CD4-positive, alpha-beta T cell (primary cell): ENCODE results near the gene NOL12. TPM values are rescaled to one million over a fixed set of nuclear protein-coding genes. Genes with fewer than 3 reads are reported as not detected.

Source experiments
- ATAC-seq: fragments of 200-7000 bp; cut with Tn5 transposase; one replicate; pipeline ENCODE4 v1.10.0; 2022; ENCODE audit warnings: mild to moderate bottlenecking; ENCODE audit not compliant: poor library complexity
- CTCF ChIA-PET: fragments of 350-600 bp; sonication (Branson Sonifier 250); formaldehyde crosslinking; loops from one replicate; lab custom pipeline; 2021; ENCODE audit warnings: antibody characterized with exemption, inconsistent platforms; lab: Charles Lee
- POLR2A ChIA-PET: fragments of 350-600 bp; sonication (Branson Sonifier 250); formaldehyde crosslinking; loops from one replicate; lab custom pipeline; 2021; ENCODE audit warnings: antibody characterized with exemption, inconsistent platforms; lab: Charles Lee
- DNase-seq, 14 experiments: peaks; one replicate each; pipeline ENCODE4 v3.0.0-alpha.2; 2013 to 2020; ENCODE audit warnings: mixed read lengths in 2 of 14
- H3K27ac ChIP-seq, 2 donors: one replicate each; pipeline versions ENCODE4 v1.5.1 to v1.7.0; 2013; ENCODE audit warnings: low read length in 2 of 2, low read depth in 1 of 2, mild to moderate bottlenecking in 1 of 2
- H3K27me3 ChIP-seq, 2 experiments: 1 replicate in 1 of 2; 2 replicates in 1 of 2; pipeline versions ENCODE4 v1.6.1 to v1.7.0; 2013; ENCODE audit warnings: low read length in 2 of 2, control low read depth in 1 of 2, mild to moderate bottlenecking in 1 of 2, moderate library complexity in 1 of 2; ENCODE audit not compliant: insufficient read depth in 2 of 2, control insufficient read depth in 1 of 2
- H3K36me3 ChIP-seq: one replicate; pipeline ENCODE4 v1.6.1; 2013; ENCODE audit warnings: low read length, control low read depth; ENCODE audit not compliant: insufficient read depth
- H3K4me1 ChIP-seq: one replicate; pipeline ENCODE4 v1.6.1; 2013; ENCODE audit warnings: low read length, control low read depth; ENCODE audit not compliant: insufficient read depth
- H3K4me3 ChIP-seq: one replicate; pipeline ENCODE4 v1.5.1; 2013; ENCODE audit warnings: mild to moderate bottlenecking, low read length, moderate library complexity
- H3K9me3 ChIP-seq, 2 experiments: 1 replicate in 1 of 2; 2 replicates in 1 of 2; pipeline versions ENCODE4 v1.6.1 to v1.7.0; 2013; ENCODE audit warnings: low read length in 2 of 2, mild to moderate bottlenecking in 2 of 2, control low read depth in 1 of 2, moderate library complexity in 1 of 2; ENCODE audit not compliant: control insufficient read depth in 1 of 2, insufficient read depth in 1 of 2
- H3K27ac Mint-ChIP-seq: one replicate; pipeline ENCODE4 v1.8.0; 2020; ENCODE audit warnings: mixed read lengths
- H3K27me3 Mint-ChIP-seq: one replicate; pipeline ENCODE4 v1.8.0; 2021; ENCODE audit warnings: mixed read lengths
- H3K36me3 Mint-ChIP-seq: one replicate; pipeline ENCODE4 v1.8.0; 2021; ENCODE audit warnings: low read depth, mixed read lengths
- H3K4me1 Mint-ChIP-seq: one replicate; pipeline ENCODE4 v1.8.0; 2021; ENCODE audit warnings: low read depth, mixed read lengths
- H3K4me3 Mint-ChIP-seq: one replicate; pipeline ENCODE4 v1.8.0; 2020; ENCODE audit warnings: mild to moderate bottlenecking, mixed read lengths
- H3K9me3 Mint-ChIP-seq: one replicate; pipeline ENCODE4 v1.8.0; 2020; ENCODE audit warnings: mixed read lengths
- CTCF ChIP-seq: fragments of 200-600 bp; IDR thresholded peaks from one replicate; pipeline ENCODE4 v1.8.0; 2022; ENCODE audit warnings: antibody characterized with exemption, mild to moderate bottlenecking
- intact Hi-C, 2 experiments: fragments of 100-400 bp; cut with DNase I in 1 of 2; cut with micrococcal nuclease in 1 of 2; formaldehyde crosslinking; loops; one replicate each; pipeline versions ENCODE4 v1.15.1 to v1.9.0; 2023 to 2025; cut with DNase I, micrococcal nuclease
- total RNA-seq, 174 experiments: library from RNA in 2 of 174; stranded (reverse) in 2 of 174; gene quantifications; one replicate each; pipeline ENCODE4 v1.2.3 and lab custom pipeline; 2021 to 2026

Gene NOL12
- total RNA-seq, 2 experiments from 2014 or later: 24.3 to 26.2 TPM

GRCh38 chr22:37640591-37641560, 45.3 kb upstream of the NOL12 start:
- H3K9me3 ChIP-seq: no peaks in the 10 kb centered on the region
- DNase-seq (peak in 9 of 14 experiments; percentile 27 to 68 (median 50)), ATAC-seq (peak; percentile 19)
- Mint-ChIP-seq H3K36me3 (peaks cover 54% of the 10 kb centered on the region), H3K27ac (peak overlapping the region; percentile 90), H3K27me3 (no peaks in the 10 kb centered on the region), H3K4me1 (peaks cover 60% of the 10 kb centered on the region), H3K9me3 (no peaks in the 10 kb centered on the region), H3K4me3 (peak overlapping the region; percentile 100)
- intact Hi-C loops: loop anchor here in 1 of 2 experiments (2.0 kb wide), 1 partner anchor 18 kb away; the partner anchor contains the start of gene PDXP
- peak overlapping the region; percentile 65 to 77 for H3K27ac ChIP-seq
- no peaks in the 10 kb centered on the region for H3K27me3 ChIP-seq
- H3K4me1 ChIP-seq: peaks cover 83% of the 10 kb centered on the region
- no peak for TF ChIP-seq CTCF
- ChIA-PET CTCF (interaction anchor here (7.4 kb wide), 1 partner anchor 40 kb away, joined by 171 read pairs; the partner anchor contains the start of genes LGALS1 and NOL12), POLR2A (interaction anchor here (0.6 to 9.5 kb wide), 10 partner anchors 9 to 234 kb away, joined by 3 to 107 read pairs (median 12); partner anchors contain the start of genes GGA1, LGALS1 and PDXP)
- peaks cover 47% of the 10 kb centered on the region for H3K36me3 ChIP-seq
- peak overlapping the region; percentile 97 for H3K4me3 ChIP-seq

DNA sequence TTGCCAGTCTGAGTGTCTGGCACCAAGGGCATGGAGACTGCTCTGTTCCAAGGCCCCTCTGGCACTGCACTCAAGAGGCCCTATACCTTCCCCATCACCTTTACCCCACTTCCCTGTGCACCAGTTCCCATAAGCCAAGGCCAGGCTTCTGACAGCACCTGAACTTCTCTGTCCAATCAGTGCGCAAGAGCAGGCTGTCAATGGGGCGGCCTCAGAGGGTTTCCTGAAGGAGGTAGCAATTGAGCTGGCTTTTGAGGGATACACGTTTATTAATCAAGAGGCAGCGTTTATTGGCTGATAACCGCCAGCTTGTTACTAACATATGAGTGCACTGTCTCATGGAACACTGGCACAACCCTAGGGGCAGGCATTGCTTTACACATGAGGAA, 44.6 kb upstream of the NOL12 start:
- peaks cover 54% of the 10 kb centered on the region for H3K36me3 ChIP-seq
- ATAC-seq: no peak
- peak overlapping the region; percentile 65 to 77 for H3K27ac ChIP-seq
- ChIA-PET CTCF (interaction anchor here (1.1 to 7.4 kb wide), 3 partner anchors 18 to 39 kb away, joined by 3 to 171 read pairs (median 33); partner anchors contain the start of genes LGALS1, NOL12 and PDXP), POLR2A (interaction anchor here (1.1 to 9.5 kb wide), 7 partner anchors 15 to 40 kb away, joined by 4 to 107 read pairs (median 42); partner anchors contain the start of genes GGA1, LGALS1 and PDXP)
- Mint-ChIP-seq H3K4me1 (peaks cover 53% of the 10 kb centered on the region), H3K36me3 (peaks cover 60% of the 10 kb centered on the region), H3K4me3 (peak overlapping the region; percentile 100), H3K27ac (peak overlapping the region; percentile 90), H3K9me3 (no peaks in the 10 kb centered on the region), H3K27me3 (no peaks in the 10 kb centered on the region)
- no peaks in the 10 kb centered on the region for H3K9me3 ChIP-seq
- intact Hi-C loops: loop anchor here in 1 of 2 experiments (2.0 kb wide), 1 partner anchor 17 kb away; the partner anchor contains the start of gene PDXP
- DNase-seq: no peak
- H3K4me1 ChIP-seq: peaks cover 76% of the 10 kb centered on the region
- peak overlapping the region; percentile 97 for H3K4me3 ChIP-seq
- TF ChIP-seq CTCF: no peak
- H3K27me3 ChIP-seq: no peaks in the 10 kb centered on the region

DNA sequence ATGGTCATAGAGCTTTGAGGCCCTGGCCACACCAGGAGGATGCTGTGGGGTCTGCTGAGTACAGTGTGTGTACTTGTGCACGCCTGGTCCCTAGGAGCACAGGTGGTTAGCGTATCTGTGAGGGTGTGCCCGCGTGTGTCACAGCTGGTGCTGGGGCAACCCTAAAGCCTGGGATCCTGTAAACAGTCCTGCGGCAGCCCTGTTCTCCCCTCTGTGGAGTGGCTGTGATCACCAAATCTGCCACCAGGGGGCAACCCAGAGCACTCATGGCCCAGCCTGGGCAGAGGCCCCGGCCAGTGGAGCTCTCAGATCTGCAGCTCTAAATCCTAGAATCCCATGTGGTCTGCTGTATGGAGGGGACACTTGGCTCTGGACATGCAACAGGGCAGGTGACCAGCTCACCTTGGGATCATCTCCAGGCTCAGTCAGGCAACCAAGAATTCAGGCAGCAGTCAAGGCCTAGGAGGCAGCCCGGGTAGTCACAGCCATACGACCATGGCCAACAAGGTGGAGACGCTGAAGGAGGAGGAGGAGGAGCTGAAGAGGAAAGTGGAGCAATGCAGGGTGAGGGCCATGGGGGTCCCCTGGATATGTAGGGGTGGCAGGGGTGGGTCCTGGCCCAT, 42.8 kb upstream of the NOL12 start:
- peaks cover 35% of the 10 kb centered on the region for H3K4me1 Mint-ChIP-seq
- H3K27me3 Mint-ChIP-seq: no peaks in the 10 kb centered on the region
- peaks cover 72% of the 10 kb centered on the region for H3K36me3 Mint-ChIP-seq
- ATAC-seq (peak; percentile 68), DNase-seq (peak; percentile 73 to 94 (median 87))
- H3K9me3 ChIP-seq: no peaks in the 10 kb centered on the region
- H3K4me3 ChIP-seq: no peak overlapping the region
- H3K36me3 ChIP-seq: peaks cover 72% of the 10 kb centered on the region
- no peak overlapping the region for H3K27ac ChIP-seq
- H3K27ac Mint-ChIP-seq: peak overlapping the region; percentile 80
- H3K4me3 Mint-ChIP-seq: peak overlapping the region; percentile 85
- ChIA-PET CTCF (interaction anchor here (0.7 to 7.4 kb wide), 15 partner anchors 12 to 53 kb away, joined by 3 to 171 read pairs (median 6); partner anchors contain the start of genes GGA1, LGALS1, NOL12 and PDXP), POLR2A (interaction anchor here (0.6 to 9.5 kb wide), 17 partner anchors 10 to 52 kb away, joined by 3 to 107 read pairs (median 7); partner anchors contain the start of genes GGA1, LGALS1, NOL12 and PDXP)
- H3K4me1 ChIP-seq: peaks cover 65% of the 10 kb centered on the region
- TF ChIP-seq CTCF: peak; percentile 91
- H3K27me3 ChIP-seq: no peaks in the 10 kb centered on the region
- H3K9me3 Mint-ChIP-seq: no peaks in the 10 kb centered on the region
- intact Hi-C loops: loop anchor here (1.0 to 2.0 kb wide), 3 partner anchors 15 to 38 kb away; partner anchors contain the start of gene PDXP (in 1 of the 2)
